ENCODE results near the gene RAB15. TPM values are rescaled to one million over a fixed set of nuclear protein-coding genes. Genes with fewer than 3 reads are reported as not detected.

The RAB15 gene
- total RNA-seq, 4 donors from 2014 or later, result 11.6 to 50.9 (median 19.4) TPM

GRCh38 chr14:64960762-64961276 is 11.3 kb downstream of the RAB15 start:
- H3K9me3 ChIP-seq, result no peaks in the 10 kb centered on the region
- H3K4me1 ChIP-seq, result no peaks in the 10 kb centered on the region
- WGBS, 2 donors (ENCODE audit: low coverage in 1 of 2), result 22% methylated on average over 4 of the region's 5 CpGs; no CpG with 5 or more reads in 1 of the 2 donors
- H3K27ac ChIP-seq, result no peak overlapping the region
- TF ChIP-seq POLR2AphosphoS5 (IDR thresholded peaks at IDR 0.05) (no peak), CTCF (IDR thresholded peaks at IDR 0.05) (no peak), POLR2A (IDR thresholded peaks at IDR 0.05) (no peak), EP300 (IDR thresholded peaks at IDR 0.05; ENCODE audit: low read depth) (no peak)
- intact Hi-C loops (cut with DNase I; ENCODE audit: low total_unique reads), result no loop called here
- no peak for DNase-seq
- in situ Hi-C loops (cut with MboI; ENCODE audit: low pct_ligation_motif_present in 1 of 4, low pct_unique_long_range_greater_than_20kb in 1 of 4, low sequenced_read_pairs in 3 of 4), result no loop called here
- H3K4me3 ChIP-seq, result no peak overlapping the region
- H3K27me3 ChIP-seq, result no peaks in the 10 kb centered on the region
- no peaks in the 10 kb centered on the region for H3K36me3 ChIP-seq

GRCh38 chr14:64958743-64959142 is 13.4 kb downstream of the RAB15 start:
- H3K27ac ChIP-seq, result no peak overlapping the region
- no peaks in the 10 kb centered on the region for H3K27me3 ChIP-seq
- intact Hi-C loops (cut with DNase I; ENCODE audit: low total_unique reads), result no loop called here
- in situ Hi-C loops (cut with MboI; ENCODE audit: low pct_ligation_motif_present in 1 of 4, low pct_unique_long_range_greater_than_20kb in 1 of 4, low sequenced_read_pairs in 3 of 4), result no loop called here
- 80% methylated on average over 5 of the region's 5 CpGs; no CpG with 5 or more reads in 1 of the 2 donors for WGBS, 2 donors (ENCODE audit: low coverage in 1 of 2)
- TF ChIP-seq EP300 (IDR thresholded peaks at IDR 0.05; ENCODE audit: low read depth) (no peak), POLR2AphosphoS5 (IDR thresholded peaks at IDR 0.05) (no peak), CTCF (IDR thresholded peaks at IDR 0.05) (no peak), POLR2A (IDR thresholded peaks at IDR 0.05) (no peak)
- no peak for DNase-seq
- no peaks in the 10 kb centered on the region for H3K36me3 ChIP-seq
- H3K4me3 ChIP-seq, result no peak overlapping the region
- H3K9me3 ChIP-seq, result no peaks in the 10 kb centered on the region
- H3K4me1 ChIP-seq, result no peaks in the 10 kb centered on the region

GRCh38 chr14:64958201-64958600 is 13.9 kb downstream of the RAB15 start:
- intact Hi-C loops (cut with DNase I; ENCODE audit: low total_unique reads), result no loop called here
- no peak overlapping the region for H3K27ac ChIP-seq
- WGBS, 2 donors (ENCODE audit: low coverage in 1 of 2), result 83% methylated on average over 2 of the region's 2 CpGs; no CpG with 5 or more reads in 1 of the 2 donors
- no peak for TF ChIP-seq EP300 (IDR thresholded peaks at IDR 0.05; ENCODE audit: low read depth)
- no peak for TF ChIP-seq POLR2AphosphoS5 (IDR thresholded peaks at IDR 0.05)
- TF ChIP-seq POLR2A (IDR thresholded peaks at IDR 0.05), result no peak
- TF ChIP-seq CTCF (IDR thresholded peaks at IDR 0.05), result no peak
- H3K4me3 ChIP-seq, result no peak overlapping the region
- no peaks in the 10 kb centered on the region for H3K4me1 ChIP-seq
- in situ Hi-C loops (cut with MboI; ENCODE audit: low pct_ligation_motif_present in 1 of 4, low pct_unique_long_range_greater_than_20kb in 1 of 4, low sequenced_read_pairs in 3 of 4), result no loop called here
- H3K27me3 ChIP-seq, result no peaks in the 10 kb centered on the region
- no peak for DNase-seq
- no peaks in the 10 kb centered on the region for H3K9me3 ChIP-seq
- no peaks in the 10 kb centered on the region for H3K36me3 ChIP-seq

GRCh38 chr14:64956697-64957406 is 15.3 kb downstream of the RAB15 start:
- Histone ChIP-seq H3K4me3 (no peak overlapping the region), H3K4me1 (no peaks in the 10 kb centered on the region), H3K27ac (no peak overlapping the region), H3K27me3 (no peaks in the 10 kb centered on the region), H3K36me3 (no peaks in the 10 kb centered on the region), H3K9me3 (no peaks in the 10 kb centered on the region)
- in situ Hi-C loops (cut with MboI; ENCODE audit: low pct_ligation_motif_present in 1 of 4, low pct_unique_long_range_greater_than_20kb in 1 of 4, low sequenced_read_pairs in 3 of 4) (no loop called here), intact Hi-C loops (cut with DNase I; ENCODE audit: low total_unique reads) (no loop called here)
- no peak for DNase-seq
- 88 to 95% methylated on average over 3 to 8 of the region's 8 CpGs for WGBS, 2 donors (ENCODE audit: low coverage in 1 of 2)
- no peak for TF ChIP-seq POLR2AphosphoS5 (IDR thresholded peaks at IDR 0.05)
- TF ChIP-seq EP300 (IDR thresholded peaks at IDR 0.05; ENCODE audit: low read depth), result no peak
- no peak for TF ChIP-seq CTCF (IDR thresholded peaks at IDR 0.05)
- TF ChIP-seq POLR2A (IDR thresholded peaks at IDR 0.05), result no peak

Data from transverse colon (tissue), 4 donors.